GM18861 (cell line): ENCODE measurements around the gene SESTD1.
"Not testable (repeated sequence)": the region's sequence is repeated elsewhere in the genome, so short reads cannot be mapped to it uniquely, and the experiment has no call there.

ENCODE experiments used
- ATAC-seq: cut with Tn5 transposase; IDR thresholded peaks from one replicate; pipeline ENCODE4 v1.9.1; 2021; ENCODE audit not compliant: unreplicated experiment

The SESTD1 gene

DNA sequence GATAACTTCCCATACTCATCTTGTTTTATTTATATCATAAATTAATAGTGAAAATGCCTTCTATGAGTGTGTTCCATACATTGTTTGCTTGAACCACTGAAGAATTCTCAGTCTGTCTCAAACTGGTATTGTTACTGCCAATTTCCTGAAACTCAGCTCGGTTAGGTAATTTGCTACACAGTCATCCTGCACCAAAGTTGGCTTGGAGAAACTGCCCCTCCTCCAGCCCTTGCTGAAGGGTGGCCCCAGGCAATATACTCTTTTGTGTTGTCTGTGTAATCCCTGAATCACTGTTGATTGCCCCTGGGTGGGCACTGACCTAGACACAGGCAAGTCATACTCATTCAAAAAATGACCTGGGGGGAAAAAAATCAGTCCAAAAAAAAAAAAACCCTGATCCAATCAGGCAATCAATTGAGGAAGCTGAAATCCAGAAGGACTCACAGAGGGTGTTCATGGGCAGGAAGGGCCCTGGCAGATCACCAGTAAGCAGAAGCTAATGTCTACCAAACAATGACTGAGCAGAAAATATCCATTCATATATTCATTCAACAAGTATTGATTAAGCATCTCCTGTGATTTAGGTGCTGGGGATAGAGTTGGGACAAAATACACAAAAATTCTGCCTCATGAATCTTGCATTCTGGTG, 3.8 kb upstream of the SESTD1 start:
- peak; percentile 27 for ATAC-seq

DNA sequence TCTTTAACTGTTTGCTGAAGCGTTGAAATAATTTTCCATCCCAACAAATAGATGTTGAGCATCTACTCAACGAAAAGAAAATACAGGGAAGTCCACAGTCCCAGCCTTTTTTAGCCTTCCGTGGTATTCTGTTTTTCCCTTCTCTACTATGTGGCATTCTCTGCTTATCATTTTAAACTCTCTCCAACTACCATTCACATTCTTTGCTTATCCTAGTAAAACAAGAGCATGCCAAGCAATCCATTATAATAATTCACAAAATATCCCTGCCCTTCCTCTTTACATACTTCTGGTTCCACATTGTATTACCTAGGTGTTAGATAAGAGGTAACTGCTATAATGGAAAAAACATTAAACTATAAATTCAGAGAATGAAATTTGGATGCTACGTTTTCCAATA, 1.6 kb upstream of the SESTD1 start:
- ATAC-seq = no peak

DNA sequence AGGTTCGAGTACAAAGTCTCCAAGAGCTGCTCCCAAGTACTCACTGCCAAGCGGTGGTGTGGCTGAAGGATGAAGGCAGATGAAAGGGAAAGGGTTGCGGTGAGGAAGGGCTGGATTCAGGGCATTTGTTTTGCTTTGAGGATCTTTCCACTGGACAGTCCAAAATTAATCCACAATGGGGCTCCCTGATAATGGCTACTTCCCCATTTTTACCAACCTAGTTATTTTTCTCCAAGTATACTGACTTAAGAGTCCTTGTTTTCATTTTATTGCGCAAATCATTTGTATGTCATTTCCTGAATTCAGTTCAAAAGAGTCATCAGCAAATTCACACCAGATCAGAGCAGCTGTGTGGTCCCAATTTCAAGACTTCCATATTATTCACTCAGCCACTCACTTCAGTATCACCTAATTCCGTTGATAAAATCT, 464 bp upstream of the SESTD1 start:
- no peak for ATAC-seq

DNA sequence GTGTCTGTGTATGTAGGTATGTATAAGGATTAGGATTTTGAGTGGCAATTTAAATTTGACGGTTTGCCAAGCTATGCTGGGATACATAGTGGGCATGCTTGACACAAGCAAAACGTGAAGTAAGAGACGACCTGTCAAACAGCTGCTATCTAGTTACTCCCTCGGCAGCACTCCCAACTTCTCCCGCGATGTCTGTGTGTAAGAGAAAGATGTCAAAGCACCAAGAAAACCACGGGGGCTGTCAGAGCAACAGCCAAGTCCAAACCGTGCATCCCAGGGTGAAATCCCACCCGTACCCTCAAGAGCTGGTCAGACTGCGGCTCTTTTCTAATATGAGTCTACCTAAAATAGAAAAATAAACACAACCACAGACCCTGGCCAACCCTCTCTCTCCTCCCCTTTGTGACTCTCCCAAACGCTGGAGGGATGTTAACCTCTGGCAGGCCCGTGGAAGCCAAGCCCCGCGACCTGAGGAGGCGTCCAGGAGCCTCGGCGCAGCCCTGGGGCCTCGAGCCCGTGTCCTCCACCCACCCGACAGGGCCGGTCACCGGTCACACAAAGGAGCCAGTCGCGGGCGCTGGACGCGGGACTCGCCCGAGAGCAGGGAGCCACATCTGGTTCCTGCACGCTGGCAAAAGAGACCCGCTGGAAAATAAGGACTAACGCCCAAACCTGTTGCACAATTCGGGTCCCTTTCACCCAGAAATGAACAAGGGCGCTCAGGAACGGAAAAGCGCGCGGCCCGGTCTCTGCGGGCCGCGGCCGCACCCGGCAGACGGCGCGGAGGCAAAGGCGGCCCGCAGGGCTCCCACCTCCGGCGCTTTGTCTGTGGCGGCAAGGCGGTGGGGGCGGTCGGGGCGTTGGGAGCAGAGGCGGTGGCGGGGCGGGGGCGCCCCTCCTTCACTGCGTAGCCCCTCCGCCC, 925 bp downstream of the SESTD1 start:
- ATAC-seq = peak; percentile 8

DNA sequence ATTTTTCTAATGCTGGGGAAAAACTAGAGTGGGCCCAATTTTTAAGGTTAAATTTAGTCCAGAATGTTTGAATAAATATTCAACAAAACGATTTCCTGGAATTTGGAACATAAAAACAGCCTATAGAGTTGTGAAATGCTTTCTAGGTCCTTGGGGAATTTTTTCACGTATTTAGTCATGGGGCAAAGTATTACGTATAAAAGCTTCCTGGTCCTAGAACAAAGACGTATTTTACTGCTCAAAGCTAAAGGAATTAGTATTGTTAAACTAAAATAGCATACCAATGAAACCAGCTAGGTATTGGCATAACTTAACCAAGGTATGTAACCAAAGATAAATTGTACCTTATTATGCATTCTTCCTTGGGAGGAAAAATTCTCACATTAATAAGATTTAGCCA, 1.6 kb downstream of the SESTD1 start:
- ATAC-seq = no peak

DNA sequence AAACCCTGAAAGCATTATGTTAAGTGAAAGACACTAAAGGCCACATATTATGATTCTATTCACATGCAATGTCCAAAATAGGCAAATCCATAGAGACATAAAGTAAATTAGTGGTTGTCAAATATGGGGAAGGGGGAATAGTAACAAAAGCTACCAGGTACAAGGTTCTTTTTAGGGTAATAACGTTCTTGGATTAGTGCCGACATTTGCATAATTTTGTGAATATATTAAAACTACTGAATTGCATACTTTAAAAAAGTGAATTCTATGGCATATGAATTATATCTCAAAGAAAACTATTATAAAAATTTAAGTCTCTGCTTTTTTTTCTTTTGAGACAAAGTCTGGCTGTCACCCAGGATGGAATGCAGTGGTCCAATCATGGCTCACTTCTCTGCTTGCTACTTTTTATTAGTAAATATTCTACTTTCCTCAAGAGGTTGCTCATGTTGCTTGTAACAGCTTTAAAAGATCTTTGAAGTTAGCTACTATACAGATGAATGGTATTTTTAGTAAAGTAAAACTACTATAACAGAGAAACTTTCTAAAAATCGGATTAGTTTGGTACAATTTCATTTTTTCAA, 2.5 kb downstream of the SESTD1 start:
- no peak for ATAC-seq

DNA sequence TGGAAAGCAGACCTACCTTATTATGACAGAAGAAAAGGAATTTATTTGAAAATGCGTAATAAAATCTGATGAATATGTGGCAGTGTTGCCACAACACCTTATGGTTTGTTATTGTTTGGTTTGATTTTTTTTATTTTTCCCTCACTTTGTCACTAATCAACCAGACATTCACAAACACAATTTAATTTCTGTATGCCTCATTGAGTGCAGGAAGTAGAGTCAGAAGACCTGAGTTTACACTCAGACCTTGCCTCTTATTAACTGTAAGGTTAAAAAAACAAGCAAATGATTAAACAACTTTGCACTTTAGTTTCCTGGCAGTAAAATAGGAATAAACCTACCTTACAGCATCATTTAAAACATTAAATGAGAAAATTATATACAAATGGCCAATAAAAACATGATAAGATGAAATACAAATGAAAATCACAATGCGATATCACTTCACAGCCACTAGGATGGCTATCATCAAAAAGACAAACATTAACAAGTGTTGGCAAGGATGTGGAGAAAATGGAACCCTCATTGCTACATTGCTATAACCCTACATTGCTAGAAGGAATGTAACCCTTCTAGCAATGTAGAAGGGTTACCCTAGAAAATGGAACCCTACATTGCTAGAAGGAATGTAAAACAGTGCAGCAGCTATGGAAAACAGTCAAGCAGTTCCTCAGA, 3.3 kb downstream of the SESTD1 start:
- no peak for ATAC-seq

DNA sequence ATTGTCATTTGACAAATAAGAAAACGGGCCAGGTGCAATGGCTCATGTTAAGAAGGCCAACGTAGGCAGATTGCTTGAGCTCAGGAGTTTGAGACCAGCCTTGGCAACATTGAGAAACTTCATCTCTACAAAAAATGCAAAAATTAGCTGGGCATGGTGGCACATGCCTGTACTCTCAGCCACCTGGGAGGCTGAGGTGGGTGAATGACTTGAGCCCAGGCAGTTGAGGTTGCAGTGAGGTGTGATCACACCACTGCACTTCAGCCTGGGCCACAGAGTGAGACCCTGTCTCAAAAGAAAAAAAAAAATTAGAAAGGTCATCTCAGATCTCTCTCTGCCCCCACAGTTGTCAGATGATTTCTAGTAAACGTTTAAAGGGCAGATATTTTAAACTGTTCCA, 4.4 kb downstream of the SESTD1 start:
- no peak for ATAC-seq

DNA sequence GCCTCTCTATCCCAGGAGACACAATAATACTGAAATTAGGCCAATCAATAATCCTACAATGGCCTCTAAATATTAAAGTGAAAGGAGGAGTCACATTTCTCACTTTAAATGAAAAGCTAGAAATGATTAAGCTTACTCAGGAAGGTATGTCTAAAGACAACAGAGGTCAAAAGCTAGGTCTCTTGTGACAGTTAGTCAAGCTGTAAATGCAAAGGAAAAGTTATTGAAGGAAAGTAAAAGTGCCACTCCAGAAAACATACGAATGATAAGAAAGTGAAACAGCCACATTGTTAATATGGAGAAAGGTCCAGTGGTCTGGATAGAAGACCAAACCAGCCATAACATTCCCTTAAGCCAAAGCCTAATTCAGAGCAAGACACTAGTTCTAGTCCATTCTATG, 9.5 kb downstream of the SESTD1 start:
- ATAC-seq = peak; percentile 38

DNA sequence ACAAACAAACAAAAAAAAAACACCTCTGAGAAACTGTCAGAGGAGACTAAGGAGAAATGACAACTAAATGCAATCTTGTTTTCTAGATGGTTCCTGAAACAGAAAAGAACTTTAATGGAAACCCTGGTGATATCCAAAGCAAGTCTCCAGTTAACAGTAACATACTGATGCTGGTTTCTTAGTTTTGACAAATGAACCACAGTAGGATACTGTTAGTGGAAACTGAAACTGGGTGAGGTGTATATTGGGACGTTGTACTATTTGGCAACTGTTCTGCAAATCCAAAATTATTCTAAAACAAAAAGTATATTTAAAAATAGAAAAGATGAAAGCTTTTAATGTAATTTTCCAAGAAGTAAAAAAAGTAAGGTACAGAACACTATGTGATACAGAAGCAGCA, 11.4 kb downstream of the SESTD1 start:
- peak; percentile 55 for ATAC-seq

DNA sequence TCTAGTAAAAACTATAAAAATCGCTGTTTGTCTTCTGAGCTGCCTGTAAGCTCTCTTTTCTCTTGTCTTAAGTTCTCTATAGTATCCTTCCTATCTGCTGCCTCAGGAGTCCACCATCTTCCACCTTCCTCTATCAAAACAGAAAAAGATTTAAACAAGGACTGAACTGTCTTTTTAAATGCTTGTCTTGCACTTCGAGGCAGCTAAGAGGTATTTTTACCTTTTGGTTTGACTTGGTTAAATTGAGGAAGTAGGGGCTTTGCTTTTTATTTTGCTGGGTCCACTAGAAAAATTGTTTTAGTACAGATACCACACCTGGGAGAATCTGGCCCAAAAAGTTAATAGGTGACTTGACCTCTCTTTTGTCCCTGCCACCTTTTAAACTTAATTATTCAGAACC, 12.2 kb downstream of the SESTD1 start:
- ATAC-seq = peak; percentile 31

DNA sequence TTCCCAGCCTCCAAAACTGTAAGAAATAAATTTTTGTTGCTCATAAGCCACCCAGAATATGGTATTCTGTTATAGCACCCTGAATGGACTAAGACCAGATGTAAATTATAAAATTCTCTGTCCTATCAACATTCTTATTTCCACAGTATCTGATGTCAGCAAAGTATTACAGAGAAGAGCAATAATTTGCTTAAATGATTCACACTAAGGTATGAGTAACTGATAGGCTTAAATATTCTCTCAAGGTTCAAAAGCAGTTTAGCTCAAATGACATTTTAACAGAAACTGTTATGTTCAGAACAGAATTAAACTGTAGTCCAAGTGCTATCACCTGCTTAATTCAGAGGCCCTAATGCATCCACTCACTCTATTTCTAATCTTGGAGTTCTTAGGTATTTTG, 12.8 kb downstream of the SESTD1 start:
- no peak for ATAC-seq

DNA sequence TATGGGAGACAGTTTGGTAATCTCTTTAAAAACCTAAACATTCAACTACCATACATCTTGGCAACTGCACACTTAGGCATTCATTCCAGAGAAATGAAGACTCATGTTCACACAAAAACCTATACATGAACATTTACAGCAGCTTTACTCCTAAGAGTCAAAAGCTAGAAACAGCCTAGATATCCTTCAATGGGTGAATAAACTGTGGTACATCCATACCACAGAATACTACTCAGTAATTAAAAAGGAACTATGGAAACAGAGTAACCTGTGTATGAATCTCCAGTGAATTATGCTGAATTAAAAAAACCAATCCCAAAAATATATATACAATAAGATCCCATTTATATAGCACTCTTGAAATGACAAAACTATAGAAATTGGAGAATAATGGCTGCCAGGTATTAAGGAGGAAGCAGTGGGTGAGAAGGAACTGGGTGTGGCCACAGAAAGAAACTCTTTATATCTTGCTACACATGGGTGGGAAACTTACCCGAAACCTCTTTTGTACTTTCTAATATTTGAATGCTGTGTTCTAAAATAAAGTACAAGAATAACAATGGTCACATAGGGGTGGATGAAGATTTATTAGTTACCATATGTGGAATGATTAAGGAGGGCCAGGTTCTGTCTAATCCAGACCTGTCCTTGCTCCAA, 13.7 kb downstream of the SESTD1 start:
- ATAC-seq = no peak

DNA sequence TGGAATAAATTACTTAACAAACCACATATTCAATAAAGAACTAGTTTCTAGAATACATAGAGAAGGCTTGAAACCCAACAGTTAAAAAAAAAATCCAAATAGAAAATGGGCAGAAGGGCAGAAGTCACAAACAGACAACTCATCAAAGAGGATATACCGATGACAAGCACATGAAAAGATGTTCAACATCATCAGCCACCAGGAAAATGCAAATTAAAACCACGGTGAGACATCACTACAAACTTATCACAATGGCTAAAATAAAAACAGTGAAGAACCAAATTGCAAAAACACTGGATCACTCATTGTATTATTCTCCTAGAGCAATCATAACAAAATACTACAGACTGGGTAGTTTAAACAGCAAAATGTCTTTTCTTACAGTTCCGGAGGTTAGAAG, 14.5 kb downstream of the SESTD1 start:
- no peak for ATAC-seq

DNA sequence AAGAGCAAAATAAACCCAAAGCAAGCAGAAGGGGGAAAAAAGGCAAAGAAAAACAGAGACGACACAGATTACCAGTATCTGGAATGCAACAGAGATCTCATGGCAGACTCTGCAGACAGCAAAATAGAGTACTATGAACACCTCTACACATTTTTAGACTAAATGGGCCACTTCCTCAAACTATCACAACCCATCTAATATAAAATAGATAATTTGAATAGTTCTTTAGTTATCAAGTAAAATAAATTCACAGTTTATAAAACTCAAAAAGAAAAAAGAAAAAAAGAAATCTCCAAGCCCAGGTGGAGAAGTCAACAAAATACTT, 16.6 kb downstream of the SESTD1 start:
- ATAC-seq = peak; percentile 12

DNA sequence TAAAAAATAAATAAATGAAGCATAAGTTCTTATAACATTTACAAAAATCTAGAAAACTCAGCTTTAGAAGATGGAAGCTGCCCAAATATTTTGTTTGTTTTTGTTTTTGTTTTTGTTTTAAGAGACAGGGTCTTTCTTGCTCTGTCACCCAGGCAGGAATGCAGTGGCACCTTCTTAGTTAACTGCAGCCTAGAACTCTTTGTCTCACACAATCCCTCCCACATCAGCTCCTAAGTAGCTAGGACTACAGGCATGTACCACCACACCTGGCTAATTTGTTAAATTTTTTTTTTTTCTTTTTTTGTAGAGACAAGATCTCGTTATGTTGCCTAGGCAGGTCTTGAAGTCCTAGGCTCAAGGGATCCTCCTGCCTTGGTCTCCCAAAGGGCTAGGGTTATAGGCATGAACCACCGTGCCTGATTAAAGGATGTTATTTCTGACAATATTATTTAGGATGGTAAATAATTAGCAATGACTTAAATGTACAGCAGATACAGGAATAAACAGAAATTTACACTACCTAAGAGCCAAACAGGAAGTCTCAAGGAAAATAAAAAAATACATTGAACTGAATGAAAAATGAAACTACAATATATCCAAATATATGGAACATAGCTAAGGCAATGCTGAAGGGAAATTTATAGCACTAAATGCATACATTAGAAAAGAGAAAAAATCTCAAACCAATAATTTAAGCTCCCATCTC, 17.2 kb downstream of the SESTD1 start:
- ATAC-seq = peak; percentile 33

DNA sequence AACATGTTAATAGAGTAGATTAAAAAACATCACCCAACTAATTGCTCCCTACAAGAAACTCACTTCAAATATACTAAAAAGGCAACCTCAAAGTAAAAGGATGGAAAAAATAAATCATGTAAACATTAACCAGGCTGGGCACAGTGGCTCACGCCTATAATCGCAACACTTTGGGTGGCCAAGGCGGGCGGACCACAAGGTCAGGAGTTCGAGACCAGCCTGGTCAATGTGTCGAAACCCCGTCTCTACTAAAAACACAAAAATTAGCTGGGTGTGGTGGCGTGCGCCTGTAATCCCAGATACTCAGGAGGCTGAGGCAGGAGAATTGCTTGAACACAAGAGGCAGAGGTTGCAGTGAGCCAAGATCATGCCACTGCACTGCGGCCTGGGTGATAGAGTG, 18.8 kb downstream of the SESTD1 start:
- ATAC-seq = not testable (repeated sequence)

DNA sequence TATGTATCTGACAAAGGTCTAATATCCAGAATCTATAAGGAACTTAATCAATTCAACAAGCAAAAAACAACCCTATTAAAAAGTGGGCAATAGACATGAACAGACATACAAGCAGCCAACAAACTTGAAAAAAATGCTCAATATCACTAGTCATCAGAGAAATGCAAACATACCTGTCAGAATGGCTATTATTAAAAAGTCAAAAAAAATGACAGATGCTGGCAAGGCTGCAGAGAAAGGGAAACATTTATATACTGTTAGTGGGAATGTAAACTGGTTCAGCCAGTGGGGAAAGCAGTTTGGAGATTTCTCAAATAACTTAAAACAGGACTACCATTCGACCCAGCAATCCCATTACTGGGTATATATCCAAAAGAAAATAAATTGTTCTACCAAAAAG, 21.6 kb downstream of the SESTD1 start:
- ATAC-seq = no peak

DNA sequence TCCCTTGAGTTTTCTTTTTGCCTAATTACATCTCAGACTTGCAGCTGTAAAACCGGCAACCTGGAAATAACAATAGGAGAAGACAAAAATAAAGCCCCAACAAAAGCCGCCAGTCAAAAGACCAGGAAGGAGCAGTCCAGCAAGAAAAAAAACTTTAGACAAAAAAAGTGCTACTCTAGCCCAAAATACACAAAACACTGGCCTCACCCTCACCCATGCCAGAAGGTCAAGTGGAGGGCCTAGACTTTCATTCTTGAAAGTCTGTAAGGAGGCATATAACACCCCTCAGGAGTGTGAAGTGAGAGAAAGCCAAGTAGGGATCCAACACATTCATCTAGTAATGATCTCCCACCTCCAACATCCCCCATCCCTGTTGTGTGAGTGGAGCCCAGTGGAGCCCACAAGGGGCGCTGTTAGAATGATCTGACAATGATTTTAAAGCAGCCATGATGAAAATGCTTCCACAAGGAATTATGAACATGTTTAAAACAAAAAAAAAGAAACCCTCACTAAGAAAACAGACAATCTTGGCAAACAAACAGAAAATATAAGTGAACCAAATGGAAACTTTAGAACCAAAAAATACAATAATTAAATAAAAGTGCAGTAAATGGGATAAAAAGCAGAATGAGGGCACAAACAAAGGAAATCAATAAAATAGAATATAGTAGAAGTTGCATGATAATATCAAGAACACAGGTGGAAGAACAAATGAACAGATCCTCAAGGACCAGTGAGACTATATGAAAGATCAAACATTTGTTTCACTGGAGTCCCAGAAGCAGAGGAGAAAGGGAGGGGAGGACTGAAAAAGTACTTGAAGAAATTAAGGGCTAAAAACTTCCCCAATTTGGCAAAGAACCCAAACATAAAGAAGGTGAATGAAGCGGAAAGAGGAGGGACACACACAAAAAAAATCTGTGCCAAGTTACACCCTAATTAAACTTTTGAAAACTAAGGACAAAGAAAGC, 23.9 kb downstream of the SESTD1 start:
- no peak for ATAC-seq
